LNCaP clone FGC (cell line): ENCODE results near the gene ARHGEF11.
"Not testable (repeated sequence)": the region's sequence is repeated elsewhere in the genome, so short reads cannot be mapped to it uniquely, and the experiment has no call there.

Experiments used
- DNase-seq: peaks from one replicate; pipeline ENCODE4 v3.0.0-alpha.2; 2011; ENCODE audit warnings: low read depth
- H3K4me3 ChIP-seq: 2 replicates; pipeline ENCODE4 v1.5.1; 2011; ENCODE audit warnings: mild to moderate bottlenecking, low read depth, low read length, control low read depth
- TF ChIP-seq, protein P1 (sequence below): IDR thresholded peaks from 2 replicates; pipeline ENCODE4 v1.5.1; 2012; ENCODE audit warnings: mild to moderate bottlenecking; ENCODE audit not compliant: control insufficient read depth, insufficient read depth; ENCODE audit errors: extremely low read depth

The ARHGEF11 gene

DNA sequence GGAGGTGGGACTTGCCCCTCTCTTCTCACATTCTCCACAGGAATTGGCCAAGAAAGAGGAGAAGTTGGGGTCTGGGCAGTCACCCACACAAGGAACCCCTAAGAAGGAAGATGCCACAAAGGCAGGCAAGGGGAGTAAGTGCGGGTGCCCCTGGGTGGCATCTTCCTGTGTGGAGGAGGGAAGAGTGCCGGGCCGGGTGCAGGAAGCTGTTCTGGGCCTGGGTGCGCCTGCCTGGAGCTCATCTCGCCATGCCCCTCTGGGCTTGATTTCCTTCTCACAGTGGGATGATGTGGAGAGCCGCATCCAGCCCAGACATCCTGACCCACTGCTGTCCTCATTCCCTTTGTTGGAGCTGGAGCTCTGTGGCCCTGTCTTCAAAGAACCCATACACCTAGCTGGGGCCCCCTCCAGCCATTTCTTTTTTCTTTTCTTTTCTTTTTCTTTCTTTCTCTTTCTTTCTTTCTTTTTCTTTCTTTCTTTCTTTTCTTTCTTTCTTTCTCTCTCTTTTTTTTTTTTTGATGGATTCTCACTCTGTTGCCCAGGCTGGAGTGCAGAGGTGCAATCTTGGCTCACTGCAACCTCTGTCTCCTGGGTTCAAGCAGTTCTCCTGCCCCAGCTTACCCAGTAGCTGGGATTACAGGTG lies 115.8 kb downstream of the ARHGEF11 start:
- TF ChIP-seq, protein P1, sequence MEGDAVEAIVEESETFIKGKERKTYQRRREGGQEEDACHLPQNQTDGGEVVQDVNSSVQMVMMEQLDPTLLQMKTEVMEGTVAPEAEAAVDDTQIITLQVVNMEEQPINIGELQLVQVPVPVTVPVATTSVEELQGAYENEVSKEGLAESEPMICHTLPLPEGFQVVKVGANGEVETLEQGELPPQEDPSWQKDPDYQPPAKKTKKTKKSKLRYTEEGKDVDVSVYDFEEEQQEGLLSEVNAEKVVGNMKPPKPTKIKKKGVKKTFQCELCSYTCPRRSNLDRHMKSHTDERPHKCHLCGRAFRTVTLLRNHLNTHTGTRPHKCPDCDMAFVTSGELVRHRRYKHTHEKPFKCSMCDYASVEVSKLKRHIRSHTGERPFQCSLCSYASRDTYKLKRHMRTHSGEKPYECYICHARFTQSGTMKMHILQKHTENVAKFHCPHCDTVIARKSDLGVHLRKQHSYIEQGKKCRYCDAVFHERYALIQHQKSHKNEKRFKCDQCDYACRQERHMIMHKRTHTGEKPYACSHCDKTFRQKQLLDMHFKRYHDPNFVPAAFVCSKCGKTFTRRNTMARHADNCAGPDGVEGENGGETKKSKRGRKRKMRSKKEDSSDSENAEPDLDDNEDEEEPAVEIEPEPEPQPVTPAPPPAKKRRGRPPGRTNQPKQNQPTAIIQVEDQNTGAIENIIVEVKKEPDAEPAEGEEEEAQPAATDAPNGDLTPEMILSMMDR, result no peak
- DNase-seq, result no peak
- no peak overlapping the region for H3K4me3 ChIP-seq

DNA sequence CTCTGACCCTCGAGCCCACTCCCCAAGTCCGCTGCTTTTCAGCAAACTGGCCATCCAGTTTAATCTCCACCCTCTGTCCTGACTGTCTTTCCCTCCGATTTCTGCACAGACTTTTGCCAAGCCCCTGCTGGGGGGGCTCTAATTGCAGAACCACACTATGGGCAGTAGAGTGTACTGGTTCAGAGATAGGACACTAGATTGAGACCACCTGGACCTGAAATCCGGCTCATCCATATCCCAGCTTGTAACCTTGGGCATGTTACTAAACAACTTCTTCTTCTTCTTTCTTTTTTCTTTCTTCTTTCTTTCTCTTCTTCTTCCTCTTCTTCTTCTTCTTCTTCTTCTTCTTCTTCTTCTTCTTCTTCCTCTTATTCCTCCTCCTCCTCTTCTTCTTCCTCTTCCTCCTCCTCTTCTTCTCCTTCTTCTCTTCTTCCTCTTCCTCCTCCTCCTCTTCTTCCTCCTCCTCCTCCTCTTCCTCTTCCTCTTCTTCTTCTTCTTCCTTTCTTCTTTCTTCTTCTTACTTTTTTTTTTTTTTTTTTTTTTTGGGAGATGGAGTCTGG lies 117.4 kb downstream of the ARHGEF11 start:
- no peak for DNase-seq
- TF ChIP-seq, protein P1, result no peak
- no peak overlapping the region for H3K4me3 ChIP-seq

DNA sequence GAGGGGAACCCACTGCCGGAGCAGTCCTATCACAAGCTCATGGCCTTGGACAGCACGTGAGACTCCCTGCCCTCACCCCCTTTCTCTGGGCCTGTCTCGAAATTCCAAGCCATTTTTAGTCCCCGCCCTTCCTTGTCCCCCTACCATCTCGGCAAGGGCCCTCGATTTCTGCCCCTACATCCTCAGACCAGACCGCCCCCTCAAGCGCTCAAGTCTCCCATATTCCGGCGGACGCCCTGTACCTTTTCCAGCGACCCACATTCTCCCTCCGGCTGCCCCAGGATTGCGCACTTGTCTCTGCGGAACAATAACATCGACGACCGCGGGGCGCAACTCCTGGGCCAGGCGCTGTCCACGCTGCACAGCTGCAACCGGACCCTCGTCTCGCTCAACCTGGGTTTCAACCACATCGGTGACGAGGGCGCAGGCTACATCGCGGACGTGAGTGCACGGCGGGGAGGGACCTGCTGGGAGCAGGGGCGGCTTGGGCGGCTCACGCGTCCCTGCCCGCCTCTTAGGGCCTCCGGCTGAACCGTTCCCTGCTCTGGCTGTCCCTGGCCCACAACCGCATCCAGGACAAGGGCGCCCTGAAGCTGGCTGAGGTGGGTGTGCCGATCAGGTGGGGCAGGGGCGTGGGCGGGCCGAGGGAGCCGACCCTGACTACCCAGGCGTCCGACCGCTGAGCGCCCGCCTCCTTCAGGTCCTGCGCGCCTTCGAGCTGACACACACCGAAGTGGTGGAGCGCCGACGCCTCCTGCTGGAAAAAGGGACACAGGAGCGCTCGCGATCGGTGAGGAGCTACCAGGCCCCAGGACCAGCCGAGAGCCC lies 118.1 kb downstream of the ARHGEF11 start:
- TF ChIP-seq, protein P1, result peak; percentile 87
- no peak for DNase-seq

DNA sequence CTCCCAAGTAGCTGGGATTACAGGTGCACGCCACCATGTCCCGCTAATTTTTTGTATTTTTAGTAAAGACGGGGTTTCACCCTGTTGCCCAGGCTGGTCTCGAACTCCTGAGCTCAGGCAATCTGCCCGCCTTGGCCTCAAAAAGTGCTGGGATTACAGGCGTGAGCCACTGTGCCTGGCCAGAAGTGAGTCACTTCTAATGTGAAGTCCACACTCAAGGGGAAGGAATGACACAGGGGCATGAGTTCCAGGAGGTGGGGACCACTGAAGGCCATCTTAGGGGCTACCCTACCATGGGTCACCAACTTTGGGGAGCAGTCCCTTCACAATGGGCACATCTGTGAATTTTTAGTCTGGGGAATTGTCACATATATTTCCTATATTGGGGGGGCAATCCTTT lies 118.8 kb downstream of the ARHGEF11 start:
- not testable (repeated sequence) for H3K4me3 ChIP-seq, DNase-seq

More for the DNA sequence above, 118.1 kb downstream of the ARHGEF11 start:
- no peak overlapping the region for H3K4me3 ChIP-seq

DNA sequence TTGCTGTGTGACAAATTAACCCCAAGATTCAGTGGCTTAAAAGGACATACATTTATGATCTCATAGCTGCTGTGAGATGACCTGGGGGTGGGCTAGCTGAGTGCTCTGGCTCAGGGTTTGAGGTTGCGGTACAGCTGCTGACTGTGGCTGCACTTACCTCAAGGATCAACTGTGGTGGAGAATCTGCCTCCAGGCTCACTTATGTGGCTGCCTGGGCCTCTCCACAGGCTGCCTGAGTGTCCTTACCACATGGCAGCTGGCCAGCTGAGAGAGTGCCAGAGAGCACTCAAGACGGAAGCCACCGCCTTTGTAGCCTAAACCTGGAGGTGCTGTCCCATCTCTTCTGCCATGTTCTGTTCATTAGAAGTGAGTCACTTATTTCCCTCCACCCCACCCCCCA lies 119.4 kb downstream of the ARHGEF11 start:
- DNase-seq, result peak; percentile 61
- TF ChIP-seq, protein P1, result no peak

DNA sequence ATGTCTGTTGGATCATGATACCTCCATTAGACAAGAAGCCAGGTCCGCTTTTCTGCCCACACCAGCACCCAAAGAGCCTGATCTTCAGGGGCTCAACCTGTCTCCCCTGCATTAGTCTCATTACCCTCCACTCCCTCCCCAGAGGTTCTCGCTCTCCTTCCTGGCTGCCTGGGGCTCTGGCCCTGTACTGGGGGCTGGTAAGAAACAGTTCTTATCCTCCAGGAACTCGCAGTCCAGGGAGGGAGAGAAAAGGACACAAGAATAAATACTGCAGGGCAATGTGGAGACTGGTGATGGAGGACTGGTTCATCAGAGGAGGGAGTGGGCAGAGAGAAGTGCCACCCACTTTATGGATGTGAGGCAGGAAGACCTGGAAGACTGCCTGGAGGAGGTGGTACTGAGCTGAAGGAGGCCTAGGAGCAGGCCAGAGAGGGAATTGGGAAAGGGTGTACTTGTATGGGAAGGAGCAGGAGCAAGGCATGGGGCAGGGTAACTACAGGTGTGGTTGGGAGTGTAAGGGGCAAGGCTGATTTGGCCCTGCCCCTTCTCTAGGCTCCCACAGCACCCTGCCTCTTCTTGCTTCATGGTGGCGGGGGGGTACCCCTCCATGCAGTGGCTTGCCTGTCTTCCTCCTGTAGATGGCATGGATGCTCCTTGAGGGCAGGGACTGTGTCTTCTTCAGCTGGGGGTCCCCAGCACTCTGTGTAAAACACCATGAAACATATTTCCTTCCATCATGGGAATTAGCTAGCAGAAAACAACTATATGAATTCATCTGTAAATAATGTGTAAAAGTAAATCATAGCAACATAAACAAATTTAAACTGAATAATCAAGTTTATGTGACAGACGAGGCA lies 120.2 kb downstream of the ARHGEF11 start:
- TF ChIP-seq, protein P1, result no peak
- no peak overlapping the region for H3K4me3 ChIP-seq
- DNase-seq, result no peak

More for the DNA sequence above, 119.4 kb downstream of the ARHGEF11 start:
- no peak overlapping the region for H3K4me3 ChIP-seq
